Stimulated activated CD8-positive, alpha-beta memory T cell treated with anti-CD3 and anti-CD28 coated beads, Interleukin-2, amount 100 ng/mL, for 48 hours (primary cell): Measurements from ENCODE around the gene CERK.
"Not testable (repeated sequence)": the region's sequence is repeated elsewhere in the genome, so short reads cannot be mapped to it uniquely, and the experiment has no call there.

Experiments used
- DNase-seq, 2 donors: peaks; one replicate each; pipeline ENCODE4 v3.0.0-alpha.2; 2020; ENCODE audit warnings: low read depth in 2 of 2

Gene CERK

DNA sequence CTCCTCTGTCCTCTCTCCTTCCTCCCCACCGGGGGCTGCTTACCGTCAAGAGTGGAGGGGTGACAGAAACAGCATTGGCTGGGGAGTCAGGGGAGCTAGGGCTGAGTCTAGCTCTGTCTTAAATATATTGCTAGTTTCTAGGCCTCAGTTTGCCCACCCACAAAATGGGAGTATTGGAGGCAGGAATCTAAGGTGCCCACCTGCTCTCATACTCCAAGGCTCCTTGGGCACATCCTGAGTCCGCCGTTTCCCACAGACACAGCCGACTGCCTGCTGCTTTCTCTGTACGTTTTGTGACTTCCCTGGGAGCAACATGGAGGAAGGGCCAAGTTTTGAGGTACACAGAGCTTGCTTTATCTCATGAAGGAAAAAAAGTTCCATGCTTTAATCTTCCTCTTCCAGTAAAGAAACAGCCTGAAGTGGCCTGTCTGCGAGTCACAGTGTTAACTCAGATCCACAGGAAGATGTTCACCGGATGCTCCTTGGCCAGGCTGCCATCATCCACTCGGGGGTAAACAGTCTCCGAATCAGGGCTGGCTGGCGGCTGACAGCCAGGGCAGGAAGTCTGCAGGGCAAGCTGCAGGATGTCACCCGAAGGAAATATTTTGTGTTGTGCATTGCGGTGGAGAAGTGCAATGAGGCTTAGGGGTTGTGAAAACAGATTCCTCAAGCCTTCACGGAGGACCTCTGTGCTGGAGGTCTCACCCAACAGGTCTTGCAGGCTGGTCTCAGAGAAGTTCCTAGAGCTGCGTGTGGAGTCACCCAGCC lies 11.0 kb upstream of the CERK start:
- no peak for DNase-seq

GRCh38 chr22:46748206-46748907 lies 10.3 kb upstream of the CERK start:
- no peak for DNase-seq

GRCh38 chr22:46747646-46748045 lies 9.6 kb upstream of the CERK start:
- no peak for DNase-seq

- DNase-seq = no peak
Observed at GRCh38 chr22:46746620-46747019, 8.6 kb upstream of the CERK start.

DNA sequence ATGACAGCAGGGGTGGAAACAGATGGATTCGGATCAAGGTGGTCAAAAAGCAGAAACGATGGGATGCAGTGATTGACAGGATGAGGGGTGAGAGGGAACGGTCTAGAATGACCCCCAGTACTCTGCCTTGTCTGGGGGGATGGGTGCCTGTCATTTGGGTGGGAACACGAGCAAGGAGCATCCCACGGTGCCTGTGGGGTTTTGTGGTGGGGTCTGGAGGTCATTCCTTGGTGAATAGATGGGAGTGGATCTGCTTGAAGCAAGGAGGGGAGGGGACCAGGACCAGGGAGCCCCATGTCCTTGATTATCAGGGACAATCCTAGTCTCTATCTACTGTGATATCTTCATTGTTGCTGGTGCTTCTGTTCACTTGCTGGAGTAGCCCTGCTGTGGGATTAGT lies 8.1 kb upstream of the CERK start:
- no peak for DNase-seq

GRCh38 chr22:46744581-46744980 lies 6.5 kb upstream of the CERK start:
- DNase-seq = no peak

DNA sequence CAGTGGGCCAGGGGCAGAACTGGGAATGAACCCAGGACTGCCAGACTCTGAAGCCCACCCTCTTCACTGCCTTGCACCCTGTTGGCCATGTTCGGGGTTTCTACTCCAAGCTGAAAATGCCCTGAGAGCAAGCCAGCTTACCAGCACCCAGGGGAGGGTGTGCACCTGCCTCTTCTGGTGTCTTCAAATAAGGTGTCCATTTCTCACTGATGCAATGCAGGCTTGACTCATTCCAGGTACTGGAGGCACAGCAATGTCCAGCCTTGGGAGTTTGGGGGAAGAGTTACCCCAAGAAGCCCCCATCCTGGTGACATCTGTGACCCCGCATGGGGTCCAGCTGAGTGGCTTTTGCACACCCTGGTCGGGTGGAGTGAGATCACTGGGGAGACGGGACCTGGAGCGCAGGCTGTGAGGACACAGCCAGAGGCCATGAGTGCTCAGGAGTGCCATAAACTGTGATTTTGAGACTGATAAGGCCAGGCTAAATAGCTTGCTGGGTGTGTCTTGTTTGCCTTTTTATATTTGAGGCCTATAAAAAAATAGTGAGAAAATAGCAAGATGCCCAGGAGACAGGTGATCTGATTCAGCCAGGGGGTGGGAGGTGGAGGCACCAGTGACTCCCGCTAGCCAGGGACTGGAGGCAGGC lies 4.6 kb upstream of the CERK start:
- DNase-seq = no peak

GRCh38 chr22:46741974-46742519 lies 4.0 kb upstream of the CERK start:
- DNase-seq = no peak

- no peak for DNase-seq
Observed at GRCh38 chr22:46740910-46741780, 3.1 kb upstream of the CERK start.

- DNase-seq = peak in 1 of 2 donors; percentile 45
Observed at GRCh38 chr22:46739094-46739870, 1.2 kb upstream of the CERK start.

DNA sequence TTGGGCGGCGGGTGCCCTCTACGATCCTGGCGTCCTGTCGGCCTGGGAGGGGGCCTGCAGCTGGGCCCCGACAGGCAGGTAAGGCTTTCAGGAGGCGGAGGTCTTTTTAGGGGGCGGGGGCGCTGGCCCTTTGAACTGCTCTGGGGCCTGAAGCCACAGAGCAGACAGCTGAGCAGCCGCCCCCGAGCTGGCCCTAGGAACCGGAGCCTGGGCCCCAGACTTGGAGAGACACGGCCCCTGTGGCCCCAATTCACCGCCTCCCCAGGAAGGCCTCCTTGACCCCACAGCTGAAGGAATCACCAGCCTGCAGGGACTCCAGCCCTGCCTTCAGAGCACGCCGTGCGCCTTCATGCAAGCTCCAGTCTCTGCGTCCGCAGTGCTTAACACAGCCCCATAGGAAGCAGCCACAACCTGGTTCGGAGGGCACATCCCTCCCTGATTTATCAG lies 618 bp upstream of the CERK start:
- no peak for DNase-seq

DNA sequence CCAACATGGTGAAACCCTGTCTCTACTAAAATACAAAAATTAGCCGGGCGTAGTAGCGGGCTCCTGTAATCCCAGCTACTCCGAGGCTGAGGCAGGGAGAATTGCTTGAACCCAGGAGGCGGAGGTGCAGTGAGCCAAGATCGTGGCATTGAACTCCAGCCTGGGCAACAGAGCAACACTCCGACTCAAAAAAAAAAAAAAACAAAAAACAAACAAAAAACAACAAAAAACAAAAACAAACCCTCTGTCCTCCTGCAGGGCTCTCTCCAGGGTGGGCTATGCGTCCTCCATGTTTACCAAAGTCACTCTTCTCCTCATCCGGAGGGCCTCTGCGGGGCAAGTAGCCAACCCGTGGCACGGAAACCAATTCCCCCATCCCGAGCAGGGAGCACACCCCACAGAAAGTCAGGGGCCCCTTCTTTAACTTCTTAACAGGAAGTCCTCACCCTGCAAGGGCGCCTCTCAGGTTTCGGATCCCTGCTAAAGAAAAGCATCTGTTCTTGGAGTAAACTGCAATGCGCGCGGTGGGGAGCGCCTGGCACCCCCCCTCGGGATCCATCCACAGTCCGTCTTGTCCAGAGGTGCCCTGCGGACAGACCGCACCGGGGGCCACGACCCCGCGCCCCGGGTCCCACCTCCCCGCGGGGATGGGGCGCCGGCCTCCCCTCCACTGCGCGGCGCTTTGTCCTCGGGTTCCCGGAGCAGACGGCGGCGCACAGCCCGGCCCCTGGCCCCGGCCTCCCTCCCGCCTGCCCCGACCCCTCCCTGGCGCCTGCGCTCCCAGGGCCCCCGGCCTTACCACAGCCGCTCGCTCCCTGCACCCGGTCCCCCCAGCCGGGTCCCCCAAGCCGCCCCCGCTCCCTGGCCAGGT lies 712 bp downstream of the CERK start:
- DNase-seq = peak in 1 of 2 donors; percentile 33

- no peak for DNase-seq
Observed at GRCh38 chr22:46736705-46737104, 1.3 kb downstream of the CERK start.

GRCh38 chr22:46735747-46736608 lies 2.1 kb downstream of the CERK start:
- DNase-seq = no peak

DNA sequence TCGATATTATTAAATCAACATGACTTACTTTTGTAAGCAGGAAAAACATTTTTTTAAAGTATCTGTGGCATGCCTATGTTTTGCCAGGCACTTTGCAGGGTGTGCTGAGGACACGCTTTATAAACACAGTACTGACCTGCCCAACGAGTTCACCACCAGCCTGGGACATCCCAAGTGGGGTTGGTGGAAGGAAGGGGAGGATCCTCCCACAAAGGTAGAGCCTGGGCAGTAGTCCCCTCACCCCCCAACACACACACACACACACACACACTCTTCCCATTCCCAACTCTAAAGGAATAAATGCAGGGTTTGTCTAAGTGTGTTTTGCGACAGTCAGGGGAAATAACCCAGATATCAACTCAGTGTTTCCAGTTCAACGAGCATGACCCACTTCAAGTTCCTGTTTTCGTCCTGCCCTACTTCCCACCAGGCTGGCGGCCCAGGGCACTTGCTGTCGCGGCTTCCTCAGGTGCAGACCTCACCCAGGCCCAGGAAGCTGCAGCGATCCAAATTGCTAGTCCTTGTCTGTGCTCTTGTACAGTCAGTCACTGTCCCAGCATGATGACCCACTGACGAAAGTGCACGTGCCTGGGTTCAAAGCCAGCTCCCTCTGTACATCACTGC lies 3.1 kb downstream of the CERK start:
- peak in 1 of 2 donors; percentile 27 for DNase-seq

- not testable (repeated sequence) for DNase-seq
Observed at GRCh38 chr22:46734213-46734722, 3.8 kb downstream of the CERK start.

GRCh38 chr22:46732513-46732912 lies 5.5 kb downstream of the CERK start:
- no peak for DNase-seq

DNA sequence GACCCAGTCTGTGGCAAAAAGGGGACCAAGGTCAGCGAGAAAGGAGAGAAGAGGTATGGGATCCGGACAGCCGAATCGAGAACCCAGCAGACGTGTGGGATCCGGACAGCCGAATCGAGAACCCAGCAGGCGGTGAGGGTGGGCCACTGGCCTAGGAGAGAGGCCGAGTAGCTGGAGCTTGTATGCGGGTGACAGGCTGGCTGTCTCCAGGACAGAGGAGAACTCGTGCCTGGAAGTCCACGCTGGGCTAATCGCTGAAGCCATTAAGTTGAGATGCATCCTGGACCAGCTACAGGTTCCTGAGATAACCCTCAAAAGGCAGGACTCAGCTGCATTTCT lies 6.0 kb downstream of the CERK start:
- DNase-seq = no peak
